Measurements from ENCODE around the gene TNIP2.

The TNIP2 gene

GRCh38 chr4:2762048-2762447, 5.9 kb upstream of the TNIP2 start:
- DNase-seq, result no peak
- Histone ChIP-seq H3K27ac (no peak overlapping the region), H3K9me3 (ENCODE audit: severe bottlenecking) (peaks cover 8% of the 10 kb centered on the region), H3K27me3 (ENCODE audit: insufficient read depth, low read depth, severe bottlenecking) (no peaks in the 10 kb centered on the region), H3K4me3 (ENCODE audit: low read depth, low read length) (no peak overlapping the region), H3K36me3 (no peaks in the 10 kb centered on the region)
- no peak for TF ChIP-seq CTCF (IDR thresholded peaks at IDR 0.05; ENCODE audit: low read depth, low read length)

- H3K27ac ChIP-seq, result no peak overlapping the region
- no peak overlapping the region for H3K4me3 ChIP-seq (ENCODE audit: low read depth, low read length)
- peaks cover 6% of the 10 kb centered on the region for H3K9me3 ChIP-seq (ENCODE audit: severe bottlenecking)
- no peak for DNase-seq
- no peaks in the 10 kb centered on the region for H3K27me3 ChIP-seq (ENCODE audit: insufficient read depth, low read depth, severe bottlenecking)
- H3K36me3 ChIP-seq, result no peaks in the 10 kb centered on the region
- TF ChIP-seq CTCF (IDR thresholded peaks at IDR 0.05; ENCODE audit: low read depth, low read length), result no peak
These were observed 5.1 kb upstream of the TNIP2 start for GRCh38 chr4:2761035-2761923.

- no peaks in the 10 kb centered on the region for H3K9me3 ChIP-seq (ENCODE audit: severe bottlenecking)
- H3K4me3 ChIP-seq (ENCODE audit: low read depth, low read length), result no peak overlapping the region
- no peak for TF ChIP-seq CTCF (IDR thresholded peaks at IDR 0.05; ENCODE audit: low read depth, low read length)
- no peak overlapping the region for H3K27ac ChIP-seq
- no peaks in the 10 kb centered on the region for H3K27me3 ChIP-seq (ENCODE audit: insufficient read depth, low read depth, severe bottlenecking)
- H3K36me3 ChIP-seq, result peaks cover 13% of the 10 kb centered on the region
- DNase-seq, result no peak
These were observed 1.3 kb upstream of the TNIP2 start for GRCh38 chr4:2757426-2757825.

GRCh38 chr4:2756691-2757350, 685 bp upstream of the TNIP2 start:
- H3K36me3 ChIP-seq, result peaks cover 17% of the 10 kb centered on the region
- peak overlapping the region; percentile 37 for H3K4me3 ChIP-seq (ENCODE audit: low read depth, low read length)
- no peaks in the 10 kb centered on the region for H3K9me3 ChIP-seq (ENCODE audit: severe bottlenecking)
- TF ChIP-seq CTCF (IDR thresholded peaks at IDR 0.05; ENCODE audit: low read depth, low read length), result no peak
- H3K27me3 ChIP-seq (ENCODE audit: insufficient read depth, low read depth, severe bottlenecking), result no peaks in the 10 kb centered on the region
- H3K27ac ChIP-seq, result peak overlapping the region; percentile 68
- no peak for DNase-seq

GRCh38 chr4:2754848-2755819, 1.0 kb downstream of the TNIP2 start:
- no peak for DNase-seq
- H3K4me3 ChIP-seq (ENCODE audit: low read depth, low read length), result peak overlapping the region; percentile 72
- no peak overlapping the region for H3K27ac ChIP-seq
- H3K27me3 ChIP-seq (ENCODE audit: insufficient read depth, low read depth, severe bottlenecking), result no peaks in the 10 kb centered on the region
- H3K36me3 ChIP-seq, result peaks cover 17% of the 10 kb centered on the region
- TF ChIP-seq CTCF (IDR thresholded peaks at IDR 0.05; ENCODE audit: low read depth, low read length), result no peak
- H3K9me3 ChIP-seq (ENCODE audit: severe bottlenecking), result no peaks in the 10 kb centered on the region
